Spleen (tissue), 11 donors: ENCODE results near the gene ABRAXAS1. TPM values are rescaled to one million over a fixed set of nuclear protein-coding genes. Genes with fewer than 3 reads are reported as not detected.

Experiments used
- DNase-seq: peaks from one replicate; pipeline ENCODE4 v3.0.0-alpha.2; 2020
- H3K27ac ChIP-seq, 8 donors: fragments of 200-600 bp; sonication (generic) in 7 of 8; 1 replicate in 4 of 8; 2 replicates in 4 of 8; pipeline versions ENCODE4 v1.5.0 to v1.8.0; 2016 to 2021; ENCODE audit warnings: inconsistent platforms in 4 of 8, mild to moderate bottlenecking in 4 of 8, moderate library complexity in 1 of 8
- H3K27me3 ChIP-seq, 7 donors: fragments of 200-600 bp; sonication (generic) in 6 of 7; replicated peaks in 1 of 7; 1 replicate in 4 of 7; 2 replicates in 3 of 7; pipeline versions ENCODE4 v1.5.0 to v1.8.0; 2016 to 2021; ENCODE audit warnings: inconsistent platforms in 3 of 7, mild to moderate bottlenecking in 1 of 7
- H3K36me3 ChIP-seq, 6 donors: fragments of 200-600 bp; sonication (generic) in 5 of 6; 1 replicate in 4 of 6; 2 replicates in 2 of 6; pipeline versions ENCODE4 v1.5.0 to v1.8.0; 2016 to 2021; ENCODE audit warnings: inconsistent platforms in 2 of 6
- H3K4me1 ChIP-seq, 6 donors: fragments of 200-600 bp; sonication (generic) in 5 of 6; 1 replicate in 3 of 6; 2 replicates in 3 of 6; pipeline versions ENCODE4 v1.5.0 to v1.8.0; 2016 to 2021; ENCODE audit warnings: inconsistent platforms in 3 of 6
- H3K4me3 ChIP-seq, 8 donors: fragments of 200-600 bp; sonication (generic) in 7 of 8; 1 replicate in 4 of 8; 2 replicates in 4 of 8; pipeline versions ENCODE4 v1.5.0 to v1.8.0; 2016 to 2021; ENCODE audit warnings: inconsistent platforms in 4 of 8, mild to moderate bottlenecking in 4 of 8, moderate library complexity in 2 of 8
- H3K9me3 ChIP-seq, 8 donors: fragments of 200-600 bp; sonication (generic) in 7 of 8; 1 replicate in 4 of 8; 2 replicates in 4 of 8; pipeline versions ENCODE4 v1.5.0 to v1.8.0; 2016 to 2021; ENCODE audit warnings: inconsistent platforms in 4 of 8
- CTCF ChIP-seq, 11 experiments: fragments of 200-600 bp in 7 of 11; fragments of 450-650 bp in 4 of 11; sonication (generic) in 4 of 11; IDR thresholded peaks in 8 of 11; conservative IDR thresholded peaks in 3 of 11; 1 replicate in 7 of 11; 2 replicates in 4 of 11; pipeline versions ENCODE4 v1.4.0 to v1.8.0; 2016 to 2021; ENCODE audit warnings: antibody characterized with exemption in 11 of 11, inconsistent platforms in 4 of 11, mild to moderate bottlenecking in 1 of 11
- POLR2A ChIP-seq, 3 donors: fragments of 450-650 bp; IDR thresholded peaks; one replicate each; pipeline ENCODE4 v1.5.1; 2017; ENCODE audit warnings: antibody characterized with exemption in 3 of 3, mild to moderate bottlenecking in 1 of 3
- POLR2AphosphoS5 ChIP-seq, 3 donors: sonication (generic); formaldehyde crosslinking; IDR thresholded peaks; one replicate each; pipeline ENCODE4 v1.5.1; 2017; ENCODE audit warnings: antibody characterized with exemption in 3 of 3
- WGBS, 5 donors: extraction: QIAGEN DNeasy Blood & Tissue Kit in 3 of 5; methylation state at CpG; one replicate each; pipeline versions ENCODE4 v1.1.5 to v1.1.7; 2013 to 2018; 5-methylcytosine and 5-hydroxymethylcytosine counted together
- intact Hi-C: fragments of 100-400 bp; cut with DNase I; formaldehyde crosslinking; loops from one replicate; pipeline ENCODE4 v1.15.0; 2023; ENCODE audit warnings: low total_unique reads
- polyA plus RNA-seq, 3 donors: library from polyadenylated mRNA; stranded (reverse); fragments of 200-250 nt; gene quantifications; one replicate each; pipeline ENCODE4 v1.2.1, GENCODE V29; 2013
- total RNA-seq, 7 donors: library from RNA; depleted of rRNA in 3 of 7; stranded (reverse); fragments of >200 nt in 3 of 7; fragmentation: NEBNext Ultra II Directional in 4 of 7; extraction: Animal tissue kit (Norgen Biotek cat#: 25700) in 4 of 7; gene quantifications; one replicate each; pipeline versions ENCODE4 v1.1.0 to v1.2.1, GENCODE V29; 2016 to 2021
- donor health status: healthy with polysubstance abuse.
- donor health status: DM: no; HTN: no; CAD: no; lungs with moderate emphysema.
- donor health status: DM: no; HTN: no; CAD: no.
- donor health status: Bipolar disorder and iron deficiency.
- donor health status: healthy.
- donor health status: DM: no; HTN: no; CAD: no.
- donor health status: DM: yes; HTN: yes; CAD: no.

The ABRAXAS1 gene
- total and polyA plus RNA-seq, 10 donors: 5.7 to 18.2 (median 11.0) TPM

- intact Hi-C loops: loop anchor here (5.0 kb wide), 1 partner anchor 146 kb away; no protein-coding TSS in a partner anchor
- peaks cover 0 to 3% (median 0%) of the 10 kb centered on the region in 6 donors for H3K4me1 ChIP-seq
- WGBS, 5 donors: 4 to 11% (median 7%) methylated on average over 1 of the region's 1 CpG
- no peak for DNase-seq
- no peaks in the 10 kb centered on the region for H3K9me3 ChIP-seq
- no peak overlapping the region for H3K4me3 ChIP-seq
- H3K36me3 ChIP-seq: no peaks in the 10 kb centered on the region
- no peaks in the 10 kb centered on the region for H3K27me3 ChIP-seq
- TF ChIP-seq CTCF (IDR thresholded peaks at IDR 0.05 in 8 of 11, conservative IDR thresholded peaks at IDR 0.05 in 3 of 11): peak in 10 of 11 experiments; percentile 23 to 76 (median 62)
- no peak for TF ChIP-seq POLR2AphosphoS5 (IDR thresholded peaks at IDR 0.05)
- no peak overlapping the region for H3K27ac ChIP-seq
These were observed 6.1 kb upstream of the ABRAXAS1 start for GRCh38 chr4:83490876-83491450.

- no peak overlapping the region for H3K4me3 ChIP-seq
- no peak for DNase-seq
- 38 to 67% (median 48%) methylated on average over 1 of the region's 1 CpG for WGBS, 5 donors
These were observed 4.9 kb upstream of the ABRAXAS1 start for GRCh38 chr4:83489711-83490326.

GRCh38 chr4:83486457-83487129 is 1.7 kb upstream of the ABRAXAS1 start:
- TF ChIP-seq POLR2A (IDR thresholded peaks at IDR 0.05): no peak
- no peak for TF ChIP-seq CTCF (IDR thresholded peaks at IDR 0.05 in 8 of 11, conservative IDR thresholded peaks at IDR 0.05 in 3 of 11)
- no peak for TF ChIP-seq POLR2AphosphoS5 (IDR thresholded peaks at IDR 0.05)
- Histone ChIP-seq H3K4me3 (no peak overlapping the region), H3K9me3 (no peaks in the 10 kb centered on the region), H3K36me3 (peaks cover 0 to 5% (median 0%) of the 10 kb centered on the region in 6 donors), H3K27me3 (no peaks in the 10 kb centered on the region), H3K27ac (no peak overlapping the region), H3K4me1 (peaks cover 9 to 32% (median 22%) of the 10 kb centered on the region in 6 donors)
- intact Hi-C loops: no loop called here
- 66 to 91% (median 84%) methylated on average over 3 of the region's 3 CpGs for WGBS, 5 donors
- no peak for DNase-seq

More at GRCh38 chr4:83489711-83490326, 4.9 kb upstream of the ABRAXAS1 start:
- Histone ChIP-seq H3K36me3 (no peaks in the 10 kb centered on the region), H3K9me3 (no peaks in the 10 kb centered on the region), H3K27ac (no peak overlapping the region), H3K27me3 (no peaks in the 10 kb centered on the region), H3K4me1 (peaks cover 0 to 11% (median 9%) of the 10 kb centered on the region in 6 donors)
- no peak for TF ChIP-seq POLR2AphosphoS5 (IDR thresholded peaks at IDR 0.05)
- TF ChIP-seq POLR2A (IDR thresholded peaks at IDR 0.05): no peak
- no peak for TF ChIP-seq CTCF (IDR thresholded peaks at IDR 0.05 in 8 of 11, conservative IDR thresholded peaks at IDR 0.05 in 3 of 11)
- intact Hi-C loops: loop anchor here (5.0 kb wide), 1 partner anchor 147 kb away; no protein-coding TSS in a partner anchor

GRCh38 chr4:83473966-83474365 is 10.9 kb downstream of the ABRAXAS1 start:
- intact Hi-C loops: no loop called here
- Histone ChIP-seq H3K4me1 (no peaks in the 10 kb centered on the region), H3K4me3 (no peak overlapping the region), H3K9me3 (no peaks in the 10 kb centered on the region), H3K27me3 (no peaks in the 10 kb centered on the region), H3K27ac (no peak overlapping the region), H3K36me3 (peaks cover 0 to 65% (median 13%) of the 10 kb centered on the region in 6 donors)
- 92 to 97% (median 95%) methylated on average over 2 of the region's 2 CpGs for WGBS, 5 donors
- DNase-seq: no peak
- no peak for TF ChIP-seq CTCF (IDR thresholded peaks at IDR 0.05 in 8 of 11, conservative IDR thresholded peaks at IDR 0.05 in 3 of 11)
- TF ChIP-seq POLR2A (IDR thresholded peaks at IDR 0.05): no peak
- TF ChIP-seq POLR2AphosphoS5 (IDR thresholded peaks at IDR 0.05): no peak
